ENCODE data around the gene PLEKHM3.

DNA sequence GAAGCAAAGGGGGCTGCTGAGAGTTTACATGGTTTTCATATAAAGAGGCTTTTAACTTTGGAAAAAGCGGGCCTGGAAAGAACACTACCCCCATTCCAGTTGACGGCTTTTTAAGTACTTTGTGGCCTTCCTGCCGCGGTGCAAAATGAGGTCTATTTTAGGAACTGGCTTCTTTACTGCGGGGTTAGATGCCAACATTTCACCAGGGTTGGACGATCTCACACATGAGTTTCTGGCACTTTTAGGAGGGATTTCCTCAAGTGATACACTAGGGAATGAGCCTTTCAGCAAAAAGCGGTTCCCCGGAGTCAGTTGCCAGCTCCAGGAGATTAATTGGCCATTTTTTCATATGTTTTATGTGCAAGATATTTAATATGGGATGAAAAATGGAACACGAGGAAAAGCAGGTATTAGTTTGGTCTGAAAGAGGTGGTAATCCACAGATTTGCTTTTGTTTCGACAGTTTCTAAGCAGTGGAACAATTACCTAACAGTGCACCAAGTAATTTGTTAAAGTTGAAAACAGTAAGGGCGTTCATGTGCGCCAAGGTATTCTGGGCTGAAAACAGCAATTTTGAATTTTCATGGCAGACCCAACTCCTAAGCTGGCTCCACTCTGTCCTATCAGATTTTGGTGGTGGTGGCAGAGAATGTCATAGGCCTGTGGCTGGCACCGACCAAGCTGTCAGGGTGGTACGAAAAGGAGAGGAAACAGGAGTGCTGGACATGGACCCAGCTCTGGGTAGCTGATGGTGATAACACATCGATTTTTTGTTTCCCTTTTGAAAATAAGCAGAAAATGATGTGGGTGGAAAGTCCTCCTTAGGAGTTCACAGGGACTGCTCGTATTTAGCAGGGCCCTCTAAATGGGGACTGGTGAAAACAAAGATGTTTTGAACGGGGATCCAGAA lies 200.0 kb downstream of the PLEKHM3 start:
- TF ChIP-seq POLR2A (IDR thresholded peaks at IDR 0.05) (no peak), POLR2AphosphoS5 (IDR thresholded peaks at IDR 0.05) (peak in 2 of 3 donors; percentile 22 to 29), EP300 (IDR thresholded peaks at IDR 0.05; ENCODE audit: low read depth) (no peak)
- TF ChIP-seq, protein P1, sequence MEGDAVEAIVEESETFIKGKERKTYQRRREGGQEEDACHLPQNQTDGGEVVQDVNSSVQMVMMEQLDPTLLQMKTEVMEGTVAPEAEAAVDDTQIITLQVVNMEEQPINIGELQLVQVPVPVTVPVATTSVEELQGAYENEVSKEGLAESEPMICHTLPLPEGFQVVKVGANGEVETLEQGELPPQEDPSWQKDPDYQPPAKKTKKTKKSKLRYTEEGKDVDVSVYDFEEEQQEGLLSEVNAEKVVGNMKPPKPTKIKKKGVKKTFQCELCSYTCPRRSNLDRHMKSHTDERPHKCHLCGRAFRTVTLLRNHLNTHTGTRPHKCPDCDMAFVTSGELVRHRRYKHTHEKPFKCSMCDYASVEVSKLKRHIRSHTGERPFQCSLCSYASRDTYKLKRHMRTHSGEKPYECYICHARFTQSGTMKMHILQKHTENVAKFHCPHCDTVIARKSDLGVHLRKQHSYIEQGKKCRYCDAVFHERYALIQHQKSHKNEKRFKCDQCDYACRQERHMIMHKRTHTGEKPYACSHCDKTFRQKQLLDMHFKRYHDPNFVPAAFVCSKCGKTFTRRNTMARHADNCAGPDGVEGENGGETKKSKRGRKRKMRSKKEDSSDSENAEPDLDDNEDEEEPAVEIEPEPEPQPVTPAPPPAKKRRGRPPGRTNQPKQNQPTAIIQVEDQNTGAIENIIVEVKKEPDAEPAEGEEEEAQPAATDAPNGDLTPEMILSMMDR (IDR thresholded peaks at IDR 0.05) = no peak

Measured in transverse colon (tissue), 4 donors.